GM12874 (cell line): ENCODE data around the gene C1orf226.

Experiments used
- CTCF ChIP-seq: IDR thresholded peaks from 2 replicates; pipeline ENCODE4 v1.5.1; 2011; ENCODE audit warnings: low read depth, mild to moderate bottlenecking, control low read depth, low read length, moderate library complexity; ENCODE audit not compliant: insufficient read depth

Gene C1orf226

GRCh38 chr1:162386292-162387225, 5.0 kb downstream of the C1orf226 start:
- TF ChIP-seq CTCF, result no peak

GRCh38 chr1:162387226-162388082, 5.9 kb downstream of the C1orf226 start:
- TF ChIP-seq CTCF, result no peak

- TF ChIP-seq CTCF, result no peak
These were observed 6.6 kb downstream of the C1orf226 start for GRCh38 chr1:162388083-162388594.

GRCh38 chr1:162388615-162389014, 7.1 kb downstream of the C1orf226 start:
- no peak for TF ChIP-seq CTCF

GRCh38 chr1:162389021-162389818, 7.7 kb downstream of the C1orf226 start:
- TF ChIP-seq CTCF, result no peak

GRCh38 chr1:162389971-162390370, 8.4 kb downstream of the C1orf226 start:
- TF ChIP-seq CTCF, result no peak
